Globus pallidus (tissue), 1 donor: ENCODE results near the gene DLK2.
"Not testable (repeated sequence)": the region's sequence is repeated elsewhere in the genome, so short reads cannot be mapped to it uniquely, and the experiment has no call there.

Experiments used
- DNase-seq: peaks from one replicate; pipeline ENCODE4 v3.0.0-alpha.2; 2015; ENCODE audit warnings: low spot score

Gene DLK2

GRCh38 chr6:43426928-43427405, 28.4 kb downstream of the DLK2 start:
- DNase-seq, result no peak

- DNase-seq, result not testable (repeated sequence)
Observed at GRCh38 chr6:43425083-43425482, 30.3 kb downstream of the DLK2 start.

GRCh38 chr6:43421831-43422230, 33.5 kb downstream of the DLK2 start:
- DNase-seq, result no peak

GRCh38 chr6:43420012-43420709, 35.2 kb downstream of the DLK2 start:
- no peak for DNase-seq

GRCh38 chr6:43416935-43417334, 38.4 kb downstream of the DLK2 start:
- no peak for DNase-seq

- not testable (repeated sequence) for DNase-seq
Observed at GRCh38 chr6:43415275-43415674, 40.1 kb downstream of the DLK2 start.

GRCh38 chr6:43413002-43413401, 42.3 kb downstream of the DLK2 start:
- no peak for DNase-seq

- no peak for DNase-seq
Observed at GRCh38 chr6:43412541-43412940, 42.8 kb downstream of the DLK2 start.

- DNase-seq, result not testable (repeated sequence)
Observed at GRCh38 chr6:43410776-43411175, 44.6 kb downstream of the DLK2 start.

- DNase-seq, result no peak
Observed at GRCh38 chr6:43408259-43408658, 47.1 kb downstream of the DLK2 start.

GRCh38 chr6:43407296-43407695, 48.1 kb downstream of the DLK2 start:
- DNase-seq, result no peak

- DNase-seq, result no peak
Observed at GRCh38 chr6:43405354-43405753, 50.0 kb downstream of the DLK2 start.

GRCh38 chr6:43402820-43403219, 52.5 kb downstream of the DLK2 start:
- DNase-seq, result no peak

GRCh38 chr6:43401730-43402129, 53.6 kb downstream of the DLK2 start:
- DNase-seq, result no peak
